Transverse colon (tissue), 4 donors: ENCODE data around the gene GABRP. TPM values are rescaled to one million over a fixed set of nuclear protein-coding genes. Genes with fewer than 3 reads are reported as not detected.

ENCODE experiments used
- DNase-seq: peaks from one replicate; pipeline ENCODE4 v3.0.0-alpha.2; 2019
- H3K27ac ChIP-seq, 4 donors: fragments of 200-600 bp; sonication (generic); 2 replicates each; pipeline ENCODE4 v1.5.1; 2016 to 2018; ENCODE audit warnings: inconsistent platforms in 4 of 4
- H3K27me3 ChIP-seq: fragments of 200-600 bp; sonication (generic); 2 replicates; pipeline ENCODE4 v1.5.1; 2017; ENCODE audit warnings: inconsistent platforms
- H3K36me3 ChIP-seq, 4 donors: fragments of 200-600 bp; sonication (generic); 2 replicates each; pipeline ENCODE4 v1.5.1; 2017 to 2019; ENCODE audit warnings: inconsistent platforms in 4 of 4
- H3K4me1 ChIP-seq, 4 donors: fragments of 200-600 bp; sonication (generic); 2 replicates each; pipeline ENCODE4 v1.5.1; 2017 to 2020; ENCODE audit warnings: inconsistent platforms in 4 of 4
- H3K4me3 ChIP-seq, 4 donors: fragments of 200-600 bp; sonication (generic); 1 replicate in 1 of 4; 2 replicates in 3 of 4; pipeline versions ENCODE4 v1.5.1 to v1.6.1; 2017 to 2019; ENCODE audit warnings: inconsistent platforms in 4 of 4
- H3K9me3 ChIP-seq, 2 donors: fragments of 200-600 bp; sonication (generic); 2 replicates each; pipeline ENCODE4 v1.5.1; 2017 to 2019; ENCODE audit warnings: inconsistent platforms in 2 of 2
- CTCF ChIP-seq, 5 experiments: fragments of 200-600 bp in 3 of 5; fragments of 450-650 bp in 2 of 5; sonication (generic) in 3 of 5; IDR thresholded peaks; 1 replicate in 2 of 5; 2 replicates in 3 of 5; pipeline ENCODE4 v1.5.1; 2016 to 2017; ENCODE audit warnings: antibody characterized with exemption in 5 of 5, inconsistent platforms in 3 of 5, mild to moderate bottlenecking in 2 of 5, moderate library complexity in 1 of 5
- EP300 ChIP-seq: sonication (generic); formaldehyde crosslinking; IDR thresholded peaks from one replicate; pipeline ENCODE4 v1.6.1; 2017; ENCODE audit warnings: antibody characterized with exemption, low read depth
- POLR2A ChIP-seq: fragments of 450-650 bp; IDR thresholded peaks from one replicate; pipeline ENCODE4 v1.6.1; 2016; ENCODE audit warnings: antibody characterized with exemption, mild to moderate bottlenecking, moderate library complexity
- POLR2AphosphoS5 ChIP-seq, 3 donors: sonication (generic); formaldehyde crosslinking; IDR thresholded peaks; one replicate each; pipeline ENCODE4 v1.6.1; 2016; ENCODE audit warnings: antibody characterized with exemption in 3 of 3
- WGBS, 2 donors: methylation state at CpG; one replicate each; pipeline ENCODE4 v1.1.5; 2018; ENCODE audit warnings: low coverage in 1 of 2; 5-methylcytosine and 5-hydroxymethylcytosine counted together
- in situ Hi-C, 4 donors: fragments of 200-750 bp; cut with MboI; loops; one replicate each; pipeline versions ENCODE4 v1.15.0 to v1.15.1; 2017; ENCODE audit warnings: low sequenced_read_pairs in 3 of 4, low pct_ligation_motif_present in 1 of 4, low pct_unique_long_range_greater_than_20kb in 1 of 4
- intact Hi-C: fragments of 100-400 bp; cut with DNase I; formaldehyde crosslinking; loops from one replicate; pipeline ENCODE4 v1.15.1; 2023; ENCODE audit warnings: low total_unique reads
- total RNA-seq, 4 donors: library from RNA; depleted of rRNA; stranded (reverse); fragments of >200 nt; gene quantifications; one replicate each; pipeline ENCODE4 v1.1.0, GENCODE V29; 2016

The GABRP gene
- total RNA-seq, 4 donors from 2014 or later: 0.32 TPM; not detected in 3

- in situ Hi-C loops (loop anchor here in 3 of 4 donors (10.0 to 25.0 kb wide), 2 partner anchors 47 to 589 kb away; no protein-coding TSS in a partner anchor), intact Hi-C loops (loop anchor here (5.0 kb wide), 1 partner anchor 44 kb away; no protein-coding TSS in a partner anchor)
- peaks cover 15% of the 10 kb centered on the region for H3K27me3 ChIP-seq
- H3K9me3 ChIP-seq: no peaks in the 10 kb centered on the region
- peaks cover 10 to 47% (median 18%) of the 10 kb centered on the region in 4 donors for H3K4me1 ChIP-seq
- TF ChIP-seq CTCF (IDR thresholded peaks at IDR 0.05) (peak in 1 of 5 experiments; percentile 21), POLR2AphosphoS5 (IDR thresholded peaks at IDR 0.05) (no peak), POLR2A (no peak), EP300 (no peak)
- DNase-seq: no peak
- H3K27ac ChIP-seq: no peak overlapping the region
- WGBS, 2 donors: 87% methylated on average over 9 of the region's 10 CpGs; no CpG with 5 or more reads in 1 of the 2 donors
- H3K4me3 ChIP-seq: no peak overlapping the region
- no peaks in the 10 kb centered on the region for H3K36me3 ChIP-seq
These were observed 35.7 kb upstream of the GABRP start for GRCh38 chr5:170747851-170748250.

GRCh38 chr5:170748951-170749471 is 34.5 kb upstream of the GABRP start:
- intact Hi-C loops (loop anchor here (5.0 kb wide), 1 partner anchor 43 kb away; no protein-coding TSS in a partner anchor), in situ Hi-C loops (loop anchor here in 3 of 4 donors (10.0 to 25.0 kb wide), 2 partner anchors 46 to 588 kb away; no protein-coding TSS in a partner anchor)
- Histone ChIP-seq H3K9me3 (no peaks in the 10 kb centered on the region), H3K27ac (no peak overlapping the region), H3K4me3 (no peak overlapping the region), H3K36me3 (no peaks in the 10 kb centered on the region), H3K27me3 (peaks cover 12% of the 10 kb centered on the region), H3K4me1 (peaks cover 10 to 47% (median 17%) of the 10 kb centered on the region in 4 donors)
- TF ChIP-seq POLR2A (no peak), POLR2AphosphoS5 (IDR thresholded peaks at IDR 0.05) (no peak), EP300 (no peak), CTCF (IDR thresholded peaks at IDR 0.05) (no peak)
- 73 to 85% methylated on average over 9 to 13 of the region's 13 CpGs for WGBS, 2 donors
- DNase-seq: no peak

- intact Hi-C loops: loop anchor here (5.0 kb wide), 1 partner anchor 42 kb away; no protein-coding TSS in a partner anchor
- in situ Hi-C loops: loop anchor here in 3 of 4 donors (10.0 to 25.0 kb wide), 2 partner anchors 45 to 587 kb away; no protein-coding TSS in a partner anchor
- no peaks in the 10 kb centered on the region for H3K9me3 ChIP-seq
- H3K4me1 ChIP-seq: peaks cover 6 to 37% (median 11%) of the 10 kb centered on the region in 4 donors
- H3K36me3 ChIP-seq: no peaks in the 10 kb centered on the region
- H3K27ac ChIP-seq: peak overlapping the region in 1 of 4 donors; percentile 36
- WGBS, 2 donors: 56 to 60% methylated on average over 1 to 7 of the region's 7 CpGs
- TF ChIP-seq EP300: no peak
- TF ChIP-seq CTCF (IDR thresholded peaks at IDR 0.05): no peak
- TF ChIP-seq POLR2AphosphoS5 (IDR thresholded peaks at IDR 0.05): no peak
- TF ChIP-seq POLR2A: no peak
- peak; percentile 29 for DNase-seq
- H3K4me3 ChIP-seq: no peak overlapping the region
- H3K27me3 ChIP-seq: peaks cover 6% of the 10 kb centered on the region
These were observed 33.6 kb upstream of the GABRP start for GRCh38 chr5:170749911-170750431.

- WGBS, 2 donors: 40 to 76% methylated on average over 1 to 6 of the region's 6 CpGs
- H3K9me3 ChIP-seq: no peaks in the 10 kb centered on the region
- no peak overlapping the region for H3K27ac ChIP-seq
- TF ChIP-seq POLR2A (no peak), POLR2AphosphoS5 (IDR thresholded peaks at IDR 0.05) (no peak), CTCF (IDR thresholded peaks at IDR 0.05) (no peak), EP300 (no peak)
- H3K27me3 ChIP-seq: no peaks in the 10 kb centered on the region
- no peaks in the 10 kb centered on the region for H3K36me3 ChIP-seq
- intact Hi-C loops (no loop called here), in situ Hi-C loops (no loop called here)
- H3K4me1 ChIP-seq: peaks cover 6 to 29% (median 10%) of the 10 kb centered on the region in 4 donors
- H3K4me3 ChIP-seq: no peak overlapping the region
- DNase-seq: no peak
These were observed 32.7 kb upstream of the GABRP start for GRCh38 chr5:170750791-170751190.
